ENCODE results near the gene SCYGR3. TPM values are rescaled to one million over a fixed set of nuclear protein-coding genes. Genes with fewer than 3 reads are reported as not detected.

The SCYGR3 gene
- total RNA-seq, 1 donor from 2014 or later = not detected

DNA sequence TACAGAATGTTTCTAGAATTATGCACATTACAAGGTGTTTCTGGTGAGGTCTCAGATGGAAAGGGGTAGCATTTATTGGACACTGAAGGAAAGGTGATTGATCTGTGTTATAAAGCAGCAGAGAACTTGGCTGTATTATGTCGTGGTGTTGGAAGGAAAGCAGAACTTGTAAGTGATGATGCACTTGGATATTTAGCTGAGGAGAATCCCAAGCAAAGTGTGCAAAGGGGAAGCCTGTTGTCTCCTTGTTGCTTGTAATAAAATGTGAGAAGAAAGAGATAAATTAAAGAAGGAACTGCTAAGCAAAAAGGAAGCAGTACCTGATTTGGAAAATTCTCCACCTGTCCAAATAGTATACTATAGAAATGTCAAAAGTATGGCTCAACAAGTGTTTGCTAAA lies 39.8 kb upstream of the SCYGR3 start:
- no peak overlapping the region for H3K27ac Mint-ChIP-seq (ENCODE audit: unreplicated experiment)
- TF ChIP-seq, protein P1, sequence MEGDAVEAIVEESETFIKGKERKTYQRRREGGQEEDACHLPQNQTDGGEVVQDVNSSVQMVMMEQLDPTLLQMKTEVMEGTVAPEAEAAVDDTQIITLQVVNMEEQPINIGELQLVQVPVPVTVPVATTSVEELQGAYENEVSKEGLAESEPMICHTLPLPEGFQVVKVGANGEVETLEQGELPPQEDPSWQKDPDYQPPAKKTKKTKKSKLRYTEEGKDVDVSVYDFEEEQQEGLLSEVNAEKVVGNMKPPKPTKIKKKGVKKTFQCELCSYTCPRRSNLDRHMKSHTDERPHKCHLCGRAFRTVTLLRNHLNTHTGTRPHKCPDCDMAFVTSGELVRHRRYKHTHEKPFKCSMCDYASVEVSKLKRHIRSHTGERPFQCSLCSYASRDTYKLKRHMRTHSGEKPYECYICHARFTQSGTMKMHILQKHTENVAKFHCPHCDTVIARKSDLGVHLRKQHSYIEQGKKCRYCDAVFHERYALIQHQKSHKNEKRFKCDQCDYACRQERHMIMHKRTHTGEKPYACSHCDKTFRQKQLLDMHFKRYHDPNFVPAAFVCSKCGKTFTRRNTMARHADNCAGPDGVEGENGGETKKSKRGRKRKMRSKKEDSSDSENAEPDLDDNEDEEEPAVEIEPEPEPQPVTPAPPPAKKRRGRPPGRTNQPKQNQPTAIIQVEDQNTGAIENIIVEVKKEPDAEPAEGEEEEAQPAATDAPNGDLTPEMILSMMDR (conservative IDR thresholded peaks at IDR 0.05) = no peak
- no peaks in the 10 kb centered on the region for H3K36me3 Mint-ChIP-seq (ENCODE audit: low read depth)
- H3K9me3 Mint-ChIP-seq = no peaks in the 10 kb centered on the region
- H3K4me1 Mint-ChIP-seq = no peaks in the 10 kb centered on the region
- H3K27me3 Mint-ChIP-seq (ENCODE audit: low read depth) = peaks cover 6% of the 10 kb centered on the region
- no peak overlapping the region for H3K4me3 Mint-ChIP-seq
- DNase-seq (ENCODE audit: low read depth, low spot score) = no peak

DNA sequence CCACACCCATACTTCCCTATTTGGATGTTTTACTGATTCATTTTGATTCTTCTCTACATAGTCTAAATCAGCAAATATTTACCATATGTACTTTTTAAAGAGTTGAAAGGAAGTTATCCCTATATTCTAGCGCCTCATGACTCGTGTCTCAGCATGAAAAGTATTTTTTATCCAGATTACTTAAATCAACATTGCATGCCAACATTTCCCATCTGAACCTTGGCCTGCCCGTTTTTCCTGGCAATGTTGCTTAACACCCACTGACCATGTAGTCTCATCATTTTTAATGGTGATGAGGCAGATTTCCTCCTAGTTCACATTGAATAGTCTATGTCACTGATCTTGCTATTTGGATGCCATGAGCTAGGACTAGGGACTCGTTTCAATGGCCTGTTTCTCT lies 38.8 kb upstream of the SCYGR3 start:
- no peaks in the 10 kb centered on the region for H3K36me3 Mint-ChIP-seq (ENCODE audit: low read depth)

GRCh38 chr2:227643990-227644551 lies 29.4 kb upstream of the SCYGR3 start:
- H3K9me3 Mint-ChIP-seq = no peaks in the 10 kb centered on the region
- H3K27me3 Mint-ChIP-seq (ENCODE audit: low read depth) = no peaks in the 10 kb centered on the region
- no peak overlapping the region for H3K4me3 Mint-ChIP-seq
- H3K27ac Mint-ChIP-seq (ENCODE audit: unreplicated experiment) = no peak overlapping the region
- DNase-seq (ENCODE audit: low read depth, low spot score) = no peak
- TF ChIP-seq, protein P1 (conservative IDR thresholded peaks at IDR 0.05) = no peak
- no peaks in the 10 kb centered on the region for H3K4me1 Mint-ChIP-seq
- H3K36me3 Mint-ChIP-seq (ENCODE audit: low read depth) = no peaks in the 10 kb centered on the region

More for the DNA sequence above, 38.8 kb upstream of the SCYGR3 start:
- Mint-ChIP-seq H3K9me3 (no peaks in the 10 kb centered on the region), H3K27ac (ENCODE audit: unreplicated experiment) (no peak overlapping the region), H3K27me3 (ENCODE audit: low read depth) (peaks cover 6% of the 10 kb centered on the region), H3K4me3 (no peak overlapping the region), H3K4me1 (no peaks in the 10 kb centered on the region)
- TF ChIP-seq, protein P1 (conservative IDR thresholded peaks at IDR 0.05) = no peak
- no peak for DNase-seq (ENCODE audit: low read depth, low spot score)

- Mint-ChIP-seq H3K9me3 (no peaks in the 10 kb centered on the region), H3K4me3 (no peak overlapping the region), H3K4me1 (no peaks in the 10 kb centered on the region), H3K27ac (ENCODE audit: unreplicated experiment) (no peak overlapping the region), H3K27me3 (ENCODE audit: low read depth) (no peaks in the 10 kb centered on the region), H3K36me3 (ENCODE audit: low read depth) (no peaks in the 10 kb centered on the region)
- DNase-seq (ENCODE audit: low read depth, low spot score) = no peak
- TF ChIP-seq, protein P1 (conservative IDR thresholded peaks at IDR 0.05) = no peak
These were observed 28.0 kb upstream of the SCYGR3 start for GRCh38 chr2:227642656-227643055.

DNA sequence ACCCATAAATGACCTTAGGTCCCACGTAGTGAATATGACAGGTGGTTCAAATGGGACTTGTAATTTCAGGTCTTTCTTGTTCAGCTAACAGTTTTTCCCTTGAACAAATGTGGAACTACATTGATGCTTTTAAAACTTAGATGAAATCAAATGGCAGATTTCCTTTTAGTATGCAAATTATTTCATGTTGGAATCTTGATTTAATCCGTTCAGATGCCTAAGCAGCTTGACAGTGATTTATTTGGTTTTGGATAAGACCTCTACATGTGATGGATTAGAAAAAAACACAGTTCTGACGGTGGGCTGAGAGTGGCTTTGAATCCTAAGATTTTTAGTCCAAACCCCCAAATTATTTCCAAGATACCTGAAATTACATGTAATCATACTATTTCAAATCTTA lies 19.6 kb upstream of the SCYGR3 start:
- Mint-ChIP-seq H3K4me1 (no peaks in the 10 kb centered on the region), H3K4me3 (no peak overlapping the region), H3K36me3 (ENCODE audit: low read depth) (no peaks in the 10 kb centered on the region), H3K27me3 (ENCODE audit: low read depth) (no peaks in the 10 kb centered on the region), H3K9me3 (peaks cover under 1% of the 10 kb centered on the region), H3K27ac (ENCODE audit: unreplicated experiment) (no peak overlapping the region)
- no peak for DNase-seq (ENCODE audit: low read depth, low spot score)
- TF ChIP-seq, protein P1 (conservative IDR thresholded peaks at IDR 0.05) = no peak

Measured in neural crest cell (in vitro differentiated cells).